GM12874 (cell line): ENCODE data around the gene TBX2.

Experiments used
- CTCF ChIP-seq: IDR thresholded peaks from 2 replicates; pipeline ENCODE4 v1.5.1; 2011; ENCODE audit warnings: low read depth, mild to moderate bottlenecking, control low read depth, low read length, moderate library complexity; ENCODE audit not compliant: insufficient read depth

TBX2 gene

GRCh38 chr17:61382796-61383688 lies 16.6 kb upstream of the TBX2 start:
- no peak for TF ChIP-seq CTCF

- TF ChIP-seq CTCF = no peak
These were observed 15.9 kb upstream of the TBX2 start for GRCh38 chr17:61383689-61384201.

GRCh38 chr17:61384354-61384691 lies 15.3 kb upstream of the TBX2 start:
- TF ChIP-seq CTCF = no peak

GRCh38 chr17:61384692-61385576 lies 14.7 kb upstream of the TBX2 start:
- no peak for TF ChIP-seq CTCF

- no peak for TF ChIP-seq CTCF
These were observed 13.9 kb upstream of the TBX2 start for GRCh38 chr17:61385577-61386236.

- no peak for TF ChIP-seq CTCF
These were observed 13.4 kb upstream of the TBX2 start for GRCh38 chr17:61386251-61386650.

- TF ChIP-seq CTCF = no peak
These were observed 12.6 kb upstream of the TBX2 start for GRCh38 chr17:61387011-61387410.
